ENCODE results near the gene ARHGAP26. TPM values are rescaled to one million over a fixed set of nuclear protein-coding genes. Genes with fewer than 3 reads are reported as not detected.

Gene ARHGAP26
- total and polyA plus RNA-seq, 2 donors (not counting 3 experiments of a cell fraction or from before 2014, with no cell fraction given), result 3.1 to 16.2 TPM

GRCh38 chr5:143148771-143149170, 378.6 kb downstream of the ARHGAP26 start:
- Histone ChIP-seq H3K9ac (replicated peaks; ENCODE audit: extremely low read depth, insufficient read depth, low read length) (no peak overlapping the region), H2AFZ (ENCODE audit: low read depth, low read length) (no peak overlapping the region), H3K4me2 (ENCODE audit: insufficient read depth, low read length) (no peak overlapping the region), H3K79me2 (ENCODE audit: control insufficient read depth, insufficient read depth, low read length) (no peaks in the 10 kb centered on the region), H3K27ac (ENCODE audit: insufficient read depth, low read depth, low read length) (no peak overlapping the region), H3K27me3 (ENCODE audit: control insufficient read depth in 2 of 2, insufficient read depth in 2 of 2, low read length in 2 of 2) (no peaks in the 10 kb centered on the region), H4K20me1 (replicated peaks; ENCODE audit: control insufficient read depth, extremely low read depth, insufficient read depth, low read length) (no peaks in the 10 kb centered on the region), H3K4me1 (ENCODE audit: control insufficient read depth, extremely low read depth, insufficient read depth, low read length) (no peaks in the 10 kb centered on the region), H3K9me3 (replicated peaks; ENCODE audit: control insufficient read depth, insufficient read depth, low read length) (no peaks in the 10 kb centered on the region), H3K4me3 (replicated peaks in 1 of 3; ENCODE audit: insufficient read depth in 1 of 3, low read depth in 1 of 3, low read length in 3 of 3) (no peak overlapping the region), H3K9me1 (replicated peaks; ENCODE audit: control insufficient read depth, extremely low read depth, insufficient read depth, low read length) (no peaks in the 10 kb centered on the region), H3K36me3 (ENCODE audit: control insufficient read depth in 2 of 2, extremely low read depth in 1 of 2, insufficient read depth in 2 of 2, low read length in 2 of 2) (no peaks in the 10 kb centered on the region)
- dilution Hi-C loops (cut with MboI; ENCODE audit: extremely low pct_ligation_motif_present, low sequenced_read_pairs) (no loop called here), intact Hi-C loops (cut with micrococcal nuclease) (no loop called here)
- DNase-seq (ENCODE audit: low read depth, low spot score), result no peak
- ChIA-PET CTCF (no interaction called here), POLR2A (no interaction called here)
- BruUV-seq (replicated peaks), result no TSS peak
- no peak for FAIRE-seq
- no peak for TF ChIP-seq POLR2AphosphoS5 (IDR thresholded peaks at IDR 0.05; ENCODE audit: insufficient read depth, low read depth, low read length)
- TF ChIP-seq EZH2 (IDR thresholded peaks at IDR 0.05; ENCODE audit: borderline replicate concordance, low read depth, low read length, severe bottlenecking), result no peak

GRCh38 chr5:143149759-143150158, 379.6 kb downstream of the ARHGAP26 start:
- POLR2A ChIA-PET, result no interaction called here
- CTCF ChIA-PET, result interaction anchor here (1.4 kb wide), 1 partner anchor 11 kb away, joined by 3 read pairs; no protein-coding TSS in a partner anchor

More at GRCh38 chr5:143149759-143150158, 379.6 kb downstream of the ARHGAP26 start:
- no peak overlapping the region for H3K9ac ChIP-seq (replicated peaks; ENCODE audit: extremely low read depth, insufficient read depth, low read length)
- no TSS peak for BruUV-seq (replicated peaks)
- H3K36me3 ChIP-seq (ENCODE audit: control insufficient read depth in 2 of 2, extremely low read depth in 1 of 2, insufficient read depth in 2 of 2, low read length in 2 of 2), result no peaks in the 10 kb centered on the region
- H3K9me1 ChIP-seq (replicated peaks; ENCODE audit: control insufficient read depth, extremely low read depth, insufficient read depth, low read length), result no peaks in the 10 kb centered on the region
- H3K27me3 ChIP-seq (ENCODE audit: control insufficient read depth in 2 of 2, insufficient read depth in 2 of 2, low read length in 2 of 2), result no peaks in the 10 kb centered on the region
- no peaks in the 10 kb centered on the region for H3K4me1 ChIP-seq (ENCODE audit: control insufficient read depth, extremely low read depth, insufficient read depth, low read length)
- no peak overlapping the region for H3K4me3 ChIP-seq (replicated peaks in 1 of 3; ENCODE audit: insufficient read depth in 1 of 3, low read depth in 1 of 3, low read length in 3 of 3)
- no peaks in the 10 kb centered on the region for H3K79me2 ChIP-seq (ENCODE audit: control insufficient read depth, insufficient read depth, low read length)
- H4K20me1 ChIP-seq (replicated peaks; ENCODE audit: control insufficient read depth, extremely low read depth, insufficient read depth, low read length), result no peaks in the 10 kb centered on the region
- H3K9me3 ChIP-seq (replicated peaks; ENCODE audit: control insufficient read depth, insufficient read depth, low read length), result no peaks in the 10 kb centered on the region
- H3K27ac ChIP-seq (ENCODE audit: insufficient read depth, low read depth, low read length), result no peak overlapping the region
- TF ChIP-seq JUN (IDR thresholded peaks at IDR 0.05; ENCODE audit: borderline replicate concordance, insufficient read depth, insufficient read length, low read depth) (no peak), MYC (IDR thresholded peaks at IDR 0.05; ENCODE audit: low read depth, low read length) (no peak), EZH2 (IDR thresholded peaks at IDR 0.05; ENCODE audit: borderline replicate concordance, low read depth, low read length, severe bottlenecking) (no peak), GATA2 (IDR thresholded peaks at IDR 0.05; ENCODE audit: insufficient read depth, insufficient read length, low read depth, low read length) (no peak), CTCF (IDR thresholded peaks at IDR 0.05; ENCODE audit: extremely low read depth in 1 of 2, insufficient read depth in 1 of 2, low read depth in 1 of 2, low read length in 2 of 2) (no peak), POLR2AphosphoS5 (IDR thresholded peaks at IDR 0.05; ENCODE audit: insufficient read depth, low read depth, low read length) (no peak), POLR2A (IDR thresholded peaks at IDR 0.05; ENCODE audit: low read depth, low read length) (no peak), FOS (IDR thresholded peaks at IDR 0.05; ENCODE audit: borderline replicate concordance, insufficient read depth, low read length) (no peak)
- FAIRE-seq (no peak), DNase-seq (ENCODE audit: low read depth, low spot score) (no peak)
- H2AFZ ChIP-seq (ENCODE audit: low read depth, low read length), result no peak overlapping the region
- H3K4me2 ChIP-seq (ENCODE audit: insufficient read depth, low read length), result no peak overlapping the region
- dilution Hi-C loops (cut with MboI; ENCODE audit: extremely low pct_ligation_motif_present, low sequenced_read_pairs), result no loop called here
- intact Hi-C loops (cut with micrococcal nuclease), result no loop called here
